Testis (tissue), 2 donors: ENCODE results near the gene SPINK1.

Experiments
- POLR2A ChIP-seq: fragments of 450-650 bp; IDR thresholded peaks from one replicate; pipeline ENCODE4 v1.6.1; 2017; ENCODE audit warnings: antibody characterized with exemption, mild to moderate bottlenecking, moderate library complexity
- TF ChIP-seq, protein P1 (sequence below), 3 experiments: fragments of 450-650 bp in 2 of 3; fragments of 200-600 bp in 1 of 3; sonication (generic) in 1 of 3; IDR thresholded peaks; one replicate each; pipeline ENCODE4 v1.5.1; 2016 to 2019; ENCODE audit warnings: antibody characterized with exemption in 3 of 3, mild to moderate bottlenecking in 2 of 3, moderate library complexity in 1 of 3

DNA sequence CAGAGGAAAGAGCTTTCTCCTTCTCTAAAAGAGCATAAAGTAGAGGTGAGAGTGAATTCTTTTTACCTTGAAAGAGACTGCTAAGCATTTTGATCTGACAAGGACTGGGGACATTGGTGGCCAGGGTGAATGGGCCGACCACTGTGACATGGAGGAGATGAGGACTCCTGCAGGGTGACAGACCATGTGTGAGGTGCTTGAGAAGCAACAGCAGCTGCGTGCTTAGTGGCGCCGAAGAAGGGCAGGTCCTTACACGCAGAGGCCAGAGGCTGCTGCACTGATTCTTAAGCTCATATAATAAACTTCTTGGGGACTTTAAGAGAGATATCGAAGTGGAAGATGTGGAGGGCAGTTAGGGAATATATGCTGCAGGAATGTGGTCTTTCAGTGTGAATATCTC is 40.3 kb downstream of the SPINK1 start:
- TF ChIP-seq, protein P1, sequence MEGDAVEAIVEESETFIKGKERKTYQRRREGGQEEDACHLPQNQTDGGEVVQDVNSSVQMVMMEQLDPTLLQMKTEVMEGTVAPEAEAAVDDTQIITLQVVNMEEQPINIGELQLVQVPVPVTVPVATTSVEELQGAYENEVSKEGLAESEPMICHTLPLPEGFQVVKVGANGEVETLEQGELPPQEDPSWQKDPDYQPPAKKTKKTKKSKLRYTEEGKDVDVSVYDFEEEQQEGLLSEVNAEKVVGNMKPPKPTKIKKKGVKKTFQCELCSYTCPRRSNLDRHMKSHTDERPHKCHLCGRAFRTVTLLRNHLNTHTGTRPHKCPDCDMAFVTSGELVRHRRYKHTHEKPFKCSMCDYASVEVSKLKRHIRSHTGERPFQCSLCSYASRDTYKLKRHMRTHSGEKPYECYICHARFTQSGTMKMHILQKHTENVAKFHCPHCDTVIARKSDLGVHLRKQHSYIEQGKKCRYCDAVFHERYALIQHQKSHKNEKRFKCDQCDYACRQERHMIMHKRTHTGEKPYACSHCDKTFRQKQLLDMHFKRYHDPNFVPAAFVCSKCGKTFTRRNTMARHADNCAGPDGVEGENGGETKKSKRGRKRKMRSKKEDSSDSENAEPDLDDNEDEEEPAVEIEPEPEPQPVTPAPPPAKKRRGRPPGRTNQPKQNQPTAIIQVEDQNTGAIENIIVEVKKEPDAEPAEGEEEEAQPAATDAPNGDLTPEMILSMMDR (IDR thresholded peaks at IDR 0.05), result no peak
- no peak for TF ChIP-seq POLR2A
